ENCODE results near the gene MADD.

MADD gene

DNA sequence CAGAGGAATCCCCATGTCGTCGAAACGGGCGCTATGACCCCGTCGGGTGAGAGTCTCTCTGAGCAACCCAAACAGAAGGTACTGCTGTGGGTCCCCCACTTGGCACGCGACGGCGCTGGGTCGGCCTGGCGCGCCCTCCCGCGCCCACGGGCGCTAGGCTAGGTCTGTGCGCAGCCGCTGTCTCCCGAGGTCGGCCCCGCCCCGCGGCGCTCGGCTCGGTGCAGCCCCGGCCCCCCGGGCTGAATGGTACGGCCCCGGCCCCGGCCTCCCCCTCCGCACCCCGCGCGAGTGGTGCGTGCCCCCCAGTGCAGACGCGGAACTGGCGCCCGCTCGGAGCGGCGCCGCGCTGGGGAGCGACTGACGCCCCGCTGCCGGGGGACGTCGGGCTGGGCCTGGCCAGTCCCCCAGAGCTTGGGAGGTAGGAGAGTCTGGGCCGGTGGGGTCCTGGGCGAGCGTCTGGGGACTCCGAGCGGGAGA lies at the start of gene MADD:
Gene MADD, plus strand, starts transcription at position 305 of the 477 bp plus-strand sequence.
- Histone ChIP-seq H3K36me3 (ENCODE audit: control insufficient read depth, insufficient read depth, low read length) (0 out of 2 replicates have a peak, but pooled peaks cover 4% of the 10 kb centered on the region), H3K9me3 (ENCODE audit: control insufficient read depth, insufficient read depth, low read length) (no peaks in the 10 kb centered on the region), H3K27me3 (ENCODE audit: control insufficient read depth, insufficient read depth, low read length) (no peaks in the 10 kb centered on the region), H3K27ac (ENCODE audit: low read length) (no peak within 1 kb of the TSS), H3K4me1 (ENCODE audit: control insufficient read depth, insufficient read depth, low read length) (peaks cover 6% of the 10 kb centered on the region; the same call in 1 of the 2 replicates), H3K4me3 (ENCODE audit: low read length) (peak within 1 kb of the TSS; percentile 92)
- no peak for DNase-seq (ENCODE audit: low read depth, low spot score)
- WGBS (ENCODE audit: insufficient coverage, insufficient read length): no CpG with 5 or more reads among the region's 57 CpGs

GRCh38 chr11:47220401-47220821 lies 49.5 kb upstream of the MADD start:
- peaks cover 3% of the 10 kb centered on the region; the same call in 1 of the 2 replicates for H3K36me3 ChIP-seq (ENCODE audit: control insufficient read depth, insufficient read depth, low read length)
- DNase-seq (ENCODE audit: low read depth, low spot score): no peak

GRCh38 chr11:47222696-47223095 lies 47.2 kb upstream of the MADD start:
- DNase-seq (ENCODE audit: low read depth, low spot score): no peak
- Histone ChIP-seq H3K27ac (ENCODE audit: low read length) (no peak overlapping the region), H3K4me3 (ENCODE audit: low read length) (no peak overlapping the region), H3K36me3 (ENCODE audit: control insufficient read depth, insufficient read depth, low read length) (peaks cover 6% of the 10 kb centered on the region; the same call in 1 of the 2 replicates), H3K4me1 (ENCODE audit: control insufficient read depth, insufficient read depth, low read length) (no peaks in the 10 kb centered on the region), H3K9me3 (ENCODE audit: control insufficient read depth, insufficient read depth, low read length) (no peaks in the 10 kb centered on the region), H3K27me3 (ENCODE audit: control insufficient read depth, insufficient read depth, low read length) (no peaks in the 10 kb centered on the region)
- no CpG with 5 or more reads among the region's 2 CpGs for WGBS (ENCODE audit: insufficient coverage, insufficient read length)

More at GRCh38 chr11:47220401-47220821, 49.5 kb upstream of the MADD start:
- Histone ChIP-seq H3K27me3 (ENCODE audit: control insufficient read depth, insufficient read depth, low read length) (no peaks in the 10 kb centered on the region), H3K9me3 (ENCODE audit: control insufficient read depth, insufficient read depth, low read length) (no peaks in the 10 kb centered on the region), H3K27ac (ENCODE audit: low read length) (no peak overlapping the region), H3K4me3 (ENCODE audit: low read length) (no peak overlapping the region), H3K4me1 (ENCODE audit: control insufficient read depth, insufficient read depth, low read length) (peaks cover 3% of the 10 kb centered on the region)
- no CpG with 5 or more reads among the region's 1 CpG for WGBS (ENCODE audit: insufficient coverage, insufficient read length)

- H3K27ac ChIP-seq (ENCODE audit: low read length): no peak overlapping the region
- H3K4me1 ChIP-seq (ENCODE audit: control insufficient read depth, insufficient read depth, low read length): no peaks in the 10 kb centered on the region
Observed at GRCh38 chr11:47225552-47226400, 44.2 kb upstream of the MADD start.

DNA sequence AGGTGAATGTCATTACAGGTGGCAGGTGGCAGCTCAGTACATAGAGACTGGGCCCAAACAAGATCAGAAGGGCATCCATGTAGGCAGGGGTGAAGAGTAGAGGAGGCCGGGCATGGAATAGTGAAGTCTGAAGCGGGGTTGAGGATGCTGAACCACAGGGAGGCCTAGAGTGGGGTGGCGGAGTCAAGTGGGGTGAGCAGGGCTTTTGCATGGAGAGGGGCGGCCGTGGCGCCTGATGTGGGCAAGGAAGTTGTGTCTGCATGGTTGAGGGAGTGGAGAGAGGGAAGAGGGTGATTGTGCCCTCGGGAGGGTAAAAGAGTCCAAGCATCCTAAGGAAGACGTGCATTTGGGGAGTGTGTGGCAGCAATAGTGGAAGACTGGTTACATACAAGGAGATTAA lies 40.8 kb upstream of the MADD start:
- H3K36me3 ChIP-seq (ENCODE audit: control insufficient read depth, insufficient read depth, low read length): peaks cover 14% of the 10 kb centered on the region

More at GRCh38 chr11:47225552-47226400, 44.2 kb upstream of the MADD start:
- Histone ChIP-seq H3K4me3 (ENCODE audit: low read length) (no peak overlapping the region), H3K27me3 (ENCODE audit: control insufficient read depth, insufficient read depth, low read length) (no peaks in the 10 kb centered on the region), H3K9me3 (ENCODE audit: control insufficient read depth, insufficient read depth, low read length) (no peaks in the 10 kb centered on the region), H3K36me3 (ENCODE audit: control insufficient read depth, insufficient read depth, low read length) (peaks cover 10% of the 10 kb centered on the region)
- no CpG with 5 or more reads among the region's 7 CpGs for WGBS (ENCODE audit: insufficient coverage, insufficient read length)
- DNase-seq (ENCODE audit: low read depth, low spot score): no peak

DNA sequence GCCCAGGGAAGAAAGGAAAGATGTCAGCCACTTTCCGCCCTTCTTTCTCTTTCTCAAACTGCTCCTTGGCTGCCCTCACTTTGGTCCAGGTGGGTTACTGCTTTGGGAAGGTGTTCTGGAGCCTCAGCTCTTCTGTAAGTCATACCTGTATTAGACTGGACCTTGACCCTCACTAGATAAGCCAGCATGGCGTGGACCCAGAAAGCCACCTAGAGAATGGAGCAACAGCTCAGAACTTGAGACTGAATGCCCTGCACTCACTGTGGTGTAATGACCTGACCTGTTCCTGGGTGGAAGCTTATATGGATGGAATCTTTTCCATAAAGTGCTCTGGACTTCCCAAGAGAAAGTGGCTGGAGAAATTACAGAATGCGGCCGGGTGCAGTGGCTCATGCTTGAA lies 36.9 kb upstream of the MADD start:
- WGBS (ENCODE audit: insufficient coverage, insufficient read length): no CpG with 5 or more reads among the region's 4 CpGs
- Histone ChIP-seq H3K36me3 (ENCODE audit: control insufficient read depth, insufficient read depth, low read length) (peaks cover 23% of the 10 kb centered on the region), H3K27ac (ENCODE audit: low read length) (no peak overlapping the region)

More for the DNA sequence above, 40.8 kb upstream of the MADD start:
- Histone ChIP-seq H3K27me3 (ENCODE audit: control insufficient read depth, insufficient read depth, low read length) (no peaks in the 10 kb centered on the region), H3K27ac (ENCODE audit: low read length) (no peak overlapping the region), H3K4me1 (ENCODE audit: control insufficient read depth, insufficient read depth, low read length) (0 out of 2 replicates have a peak, but pooled peaks cover 1% of the 10 kb centered on the region), H3K9me3 (ENCODE audit: control insufficient read depth, insufficient read depth, low read length) (no peaks in the 10 kb centered on the region), H3K4me3 (ENCODE audit: low read length) (no peak overlapping the region)
- no peak for DNase-seq (ENCODE audit: low read depth, low spot score)
- WGBS (ENCODE audit: insufficient coverage, insufficient read length): no CpG with 5 or more reads among the region's 8 CpGs

GRCh38 chr11:47233989-47234668 lies 35.8 kb upstream of the MADD start:
- Histone ChIP-seq H3K27ac (ENCODE audit: low read length) (no peak overlapping the region), H3K27me3 (ENCODE audit: control insufficient read depth, insufficient read depth, low read length) (no peaks in the 10 kb centered on the region), H3K4me1 (ENCODE audit: control insufficient read depth, insufficient read depth, low read length) (0 out of 2 replicates have a peak, but pooled peaks cover 1% of the 10 kb centered on the region), H3K4me3 (ENCODE audit: low read length) (no peak overlapping the region), H3K9me3 (ENCODE audit: control insufficient read depth, insufficient read depth, low read length) (no peaks in the 10 kb centered on the region), H3K36me3 (ENCODE audit: control insufficient read depth, insufficient read depth, low read length) (peaks cover 25% of the 10 kb centered on the region)
- no CpG with 5 or more reads among the region's 11 CpGs for WGBS (ENCODE audit: insufficient coverage, insufficient read length)
- no peak for DNase-seq (ENCODE audit: low read depth, low spot score)

More for the DNA sequence above, 36.9 kb upstream of the MADD start:
- DNase-seq (ENCODE audit: low read depth, low spot score): no peak
- Histone ChIP-seq H3K4me3 (ENCODE audit: low read length) (no peak overlapping the region), H3K27me3 (ENCODE audit: control insufficient read depth, insufficient read depth, low read length) (no peaks in the 10 kb centered on the region), H3K9me3 (ENCODE audit: control insufficient read depth, insufficient read depth, low read length) (no peaks in the 10 kb centered on the region), H3K4me1 (ENCODE audit: control insufficient read depth, insufficient read depth, low read length) (0 out of 2 replicates have a peak, but pooled peaks cover 1% of the 10 kb centered on the region)

DNA sequence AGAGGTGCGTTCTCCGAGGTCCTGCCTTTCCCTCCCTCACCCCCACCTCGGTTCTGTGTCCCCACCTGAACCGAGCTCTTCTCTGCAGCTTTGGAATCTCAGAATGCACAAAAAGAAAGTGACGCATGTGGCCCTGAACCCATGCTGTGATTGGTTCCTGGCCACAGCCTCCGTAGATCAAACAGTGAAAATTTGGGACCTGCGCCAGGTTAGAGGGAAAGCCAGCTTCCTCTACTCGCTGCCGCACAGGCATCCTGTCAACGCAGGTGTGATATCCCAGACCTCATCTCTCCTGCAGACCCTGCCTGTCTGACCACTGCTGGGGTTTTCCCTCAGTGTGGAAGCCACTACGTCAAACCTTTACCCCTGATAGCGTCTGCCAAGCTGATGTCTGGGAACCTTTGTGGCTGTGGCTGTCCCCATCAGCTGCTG lies 35.2 kb upstream of the MADD start:
- no peak for DNase-seq (ENCODE audit: low read depth, low spot score)
- H3K36me3 ChIP-seq (ENCODE audit: control insufficient read depth, insufficient read depth, low read length): peaks cover 29% of the 10 kb centered on the region
- H3K27me3 ChIP-seq (ENCODE audit: control insufficient read depth, insufficient read depth, low read length): no peaks in the 10 kb centered on the region
- WGBS (ENCODE audit: insufficient coverage, insufficient read length): no CpG with 5 or more reads among the region's 12 CpGs
- 0 out of 2 replicates have a peak, but pooled peaks cover 1% of the 10 kb centered on the region for H3K4me1 ChIP-seq (ENCODE audit: control insufficient read depth, insufficient read depth, low read length)
- no peak overlapping the region for H3K27ac ChIP-seq (ENCODE audit: low read length)
- H3K9me3 ChIP-seq (ENCODE audit: control insufficient read depth, insufficient read depth, low read length): no peaks in the 10 kb centered on the region
- H3K4me3 ChIP-seq (ENCODE audit: low read length): no peak overlapping the region

DNA sequence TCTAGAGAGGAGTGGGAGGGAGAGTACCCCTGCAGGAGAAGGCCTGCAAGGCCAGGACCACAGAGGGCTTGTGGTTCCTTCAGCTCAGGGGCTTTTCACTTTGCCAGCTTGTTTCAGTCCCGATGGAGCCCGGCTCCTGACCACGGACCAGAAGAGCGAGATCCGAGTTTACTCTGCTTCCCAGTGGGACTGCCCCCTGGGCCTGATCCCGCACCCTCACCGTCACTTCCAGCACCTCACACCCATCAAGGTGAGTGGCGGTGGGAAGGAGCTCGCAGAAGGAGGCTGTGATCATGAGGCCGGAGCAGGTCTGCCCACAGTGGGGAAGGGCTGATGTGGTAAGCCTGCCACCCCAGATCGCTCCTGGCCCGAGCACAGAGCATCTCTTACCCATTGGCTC lies 34.8 kb upstream of the MADD start:
- H3K4me1 ChIP-seq (ENCODE audit: control insufficient read depth, insufficient read depth, low read length): 0 out of 2 replicates have a peak, but pooled peaks cover 1% of the 10 kb centered on the region
- H3K4me3 ChIP-seq (ENCODE audit: low read length): no peak overlapping the region
- DNase-seq (ENCODE audit: low read depth, low spot score): no peak
- H3K9me3 ChIP-seq (ENCODE audit: control insufficient read depth, insufficient read depth, low read length): no peaks in the 10 kb centered on the region
- no peak overlapping the region for H3K27ac ChIP-seq (ENCODE audit: low read length)
- peaks cover 33% of the 10 kb centered on the region for H3K36me3 ChIP-seq (ENCODE audit: control insufficient read depth, insufficient read depth, low read length)
- WGBS (ENCODE audit: insufficient coverage, insufficient read length): no CpG with 5 or more reads among the region's 12 CpGs
- H3K27me3 ChIP-seq (ENCODE audit: control insufficient read depth, insufficient read depth, low read length): no peaks in the 10 kb centered on the region

GRCh38 chr11:47236482-47236881 lies 33.5 kb upstream of the MADD start:
- DNase-seq (ENCODE audit: low read depth, low spot score): no peak
- WGBS (ENCODE audit: insufficient coverage, insufficient read length): no CpG with 5 or more reads among the region's 5 CpGs
- Histone ChIP-seq H3K9me3 (ENCODE audit: control insufficient read depth, insufficient read depth, low read length) (no peaks in the 10 kb centered on the region), H3K4me3 (ENCODE audit: low read length) (no peak overlapping the region), H3K27me3 (ENCODE audit: control insufficient read depth, insufficient read depth, low read length) (no peaks in the 10 kb centered on the region), H3K27ac (ENCODE audit: low read length) (no peak overlapping the region), H3K4me1 (ENCODE audit: control insufficient read depth, insufficient read depth, low read length) (0 out of 2 replicates have a peak, but pooled peaks cover 1% of the 10 kb centered on the region), H3K36me3 (ENCODE audit: control insufficient read depth, insufficient read depth, low read length) (peaks cover 38% of the 10 kb centered on the region)

Measured in iPS DF 6.9 (cell line).